ENCODE data around the gene CDK5RAP1.

Gene CDK5RAP1

GRCh38 chr20:33377366-33377765 is 24.0 kb downstream of the CDK5RAP1 start:
- Histone ChIP-seq H3K4me3 (ENCODE audit: low read depth, low read length) (no peak overlapping the region), H3K27ac (no peak overlapping the region), H3K27me3 (replicated peaks) (no peaks in the 10 kb centered on the region), H3K36me3 (replicated peaks) (peaks cover 7% of the 10 kb centered on the region)
- in situ Hi-C loops (cut with HindIII; ENCODE audit: low pct_ligation_motif_present, low sequenced_read_pairs), result no loop called here
- TF ChIP-seq CTCF (IDR thresholded peaks at IDR 0.05; ENCODE audit: low read depth, low read length, missing control alignments), result no peak
- DNase-seq, result no peak

GRCh38 chr20:33373735-33374605 is 27.3 kb downstream of the CDK5RAP1 start:
- no peak for TF ChIP-seq CTCF (IDR thresholded peaks at IDR 0.05; ENCODE audit: low read depth, low read length, missing control alignments)
- DNase-seq, result peak; percentile 28
- in situ Hi-C loops (cut with HindIII; ENCODE audit: low pct_ligation_motif_present, low sequenced_read_pairs), result no loop called here
- H3K27ac ChIP-seq, result no peak overlapping the region
- H3K27me3 ChIP-seq (replicated peaks), result no peaks in the 10 kb centered on the region
- peaks cover 20% of the 10 kb centered on the region for H3K36me3 ChIP-seq (replicated peaks)
- H3K4me3 ChIP-seq (ENCODE audit: low read depth, low read length), result no peak overlapping the region

GRCh38 chr20:33372993-33373441 is 28.3 kb downstream of the CDK5RAP1 start:
- Histone ChIP-seq H3K4me3 (ENCODE audit: low read depth, low read length) (no peak overlapping the region), H3K36me3 (replicated peaks) (peaks cover 21% of the 10 kb centered on the region), H3K27me3 (replicated peaks) (no peaks in the 10 kb centered on the region), H3K27ac (no peak overlapping the region)
- in situ Hi-C loops (cut with HindIII; ENCODE audit: low pct_ligation_motif_present, low sequenced_read_pairs), result no loop called here
- DNase-seq, result no peak
- TF ChIP-seq CTCF (IDR thresholded peaks at IDR 0.05; ENCODE audit: low read depth, low read length, missing control alignments), result no peak

- Histone ChIP-seq H3K4me3 (ENCODE audit: low read depth, low read length) (no peak overlapping the region), H3K36me3 (replicated peaks) (peaks cover 32% of the 10 kb centered on the region), H3K27me3 (replicated peaks) (no peaks in the 10 kb centered on the region), H3K27ac (no peak overlapping the region)
- no peak for TF ChIP-seq CTCF (IDR thresholded peaks at IDR 0.05; ENCODE audit: low read depth, low read length, missing control alignments)
- in situ Hi-C loops (cut with HindIII; ENCODE audit: low pct_ligation_motif_present, low sequenced_read_pairs), result no loop called here
- DNase-seq, result no peak
These were observed 31.0 kb downstream of the CDK5RAP1 start for GRCh38 chr20:33370291-33370690.

- TF ChIP-seq CTCF (IDR thresholded peaks at IDR 0.05; ENCODE audit: low read depth, low read length, missing control alignments), result no peak
- Histone ChIP-seq H3K27ac (no peak overlapping the region), H3K4me3 (ENCODE audit: low read depth, low read length) (no peak overlapping the region), H3K36me3 (replicated peaks) (peaks cover 26% of the 10 kb centered on the region), H3K27me3 (replicated peaks) (no peaks in the 10 kb centered on the region)
- in situ Hi-C loops (cut with HindIII; ENCODE audit: low pct_ligation_motif_present, low sequenced_read_pairs), result no loop called here
- DNase-seq, result no peak
These were observed 38.4 kb downstream of the CDK5RAP1 start for GRCh38 chr20:33362898-33363297.
